HG02759 (cell line): ENCODE data around the gene PATJ.
"Not testable (repeated sequence)": the region's sequence is repeated elsewhere in the genome, so short reads cannot be mapped to it uniquely, and the experiment has no call there.

Source experiments
- ATAC-seq: cut with Tn5 transposase; IDR thresholded peaks from one replicate; pipeline ENCODE4 v1.9.1; 2021; ENCODE audit warnings: mild to moderate bottlenecking, moderate library complexity; ENCODE audit not compliant: unreplicated experiment

Gene PATJ

GRCh38 chr1:61875198-61875597 lies 132.9 kb downstream of the PATJ start:
- ATAC-seq = no peak

DNA sequence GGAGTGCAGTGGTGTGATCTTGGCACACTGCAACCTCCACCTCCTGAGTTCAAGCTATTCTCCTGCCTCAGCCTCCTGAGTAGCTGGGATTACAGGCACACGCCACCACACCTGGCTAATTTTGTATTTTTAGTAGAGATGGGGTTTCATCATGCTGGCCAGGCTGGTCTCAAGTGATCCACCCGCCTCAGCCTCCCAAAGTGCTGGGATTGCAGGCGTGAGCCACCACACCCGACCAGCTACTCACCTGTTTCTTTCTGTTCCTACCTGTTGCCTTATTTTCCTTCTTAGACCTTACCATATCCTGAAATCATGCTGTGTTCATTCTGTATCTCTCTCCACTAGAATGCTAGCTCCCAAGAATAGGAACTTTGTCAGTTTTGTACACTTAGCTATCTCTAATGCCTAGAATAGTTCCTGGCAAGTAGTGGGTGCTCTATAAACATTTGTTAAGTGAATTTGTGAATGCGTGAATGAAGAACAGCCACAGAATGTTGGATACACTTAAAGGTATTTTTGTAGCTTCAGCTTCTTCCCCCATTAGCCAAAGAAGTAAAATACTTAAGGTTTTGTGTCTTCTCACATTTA lies 137.7 kb downstream of the PATJ start:
- ATAC-seq = not testable (repeated sequence)

DNA sequence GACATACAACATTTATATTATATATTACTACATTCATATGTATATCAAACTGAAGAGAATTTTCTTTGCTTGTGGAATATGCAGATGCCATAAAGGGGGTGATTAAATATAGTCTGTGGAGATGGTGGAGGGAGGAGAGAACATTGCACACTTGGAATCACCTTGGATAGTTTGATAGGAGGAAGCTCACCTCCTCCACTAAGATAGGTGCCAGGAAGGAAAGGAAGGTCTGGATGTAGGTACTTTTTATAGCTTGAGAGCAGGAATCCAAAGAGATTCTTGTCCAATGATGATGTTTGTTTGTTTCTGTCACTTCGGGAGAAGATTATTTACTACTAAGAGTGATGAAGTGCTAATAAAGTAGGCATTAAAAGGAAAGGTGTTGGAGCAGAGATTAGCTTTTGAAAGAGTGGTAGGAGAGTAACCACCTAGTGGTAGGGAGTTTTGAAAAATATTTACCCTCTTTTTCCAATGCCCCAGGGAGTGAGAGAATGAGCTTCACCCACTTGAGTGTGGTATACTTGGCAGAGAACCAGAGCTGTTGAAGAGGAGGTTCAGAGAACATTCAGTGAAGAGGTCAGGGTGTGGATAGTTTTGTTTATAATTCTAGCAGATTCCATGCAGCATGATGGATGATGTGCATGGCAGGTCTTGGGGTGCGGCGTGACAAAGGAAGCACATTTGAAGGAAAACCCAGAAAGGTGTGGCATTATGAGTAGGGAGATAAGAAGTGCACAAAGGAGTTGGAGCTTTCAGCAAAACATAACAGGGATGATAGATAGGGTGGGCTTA lies 145.0 kb downstream of the PATJ start:
- ATAC-seq = no peak

DNA sequence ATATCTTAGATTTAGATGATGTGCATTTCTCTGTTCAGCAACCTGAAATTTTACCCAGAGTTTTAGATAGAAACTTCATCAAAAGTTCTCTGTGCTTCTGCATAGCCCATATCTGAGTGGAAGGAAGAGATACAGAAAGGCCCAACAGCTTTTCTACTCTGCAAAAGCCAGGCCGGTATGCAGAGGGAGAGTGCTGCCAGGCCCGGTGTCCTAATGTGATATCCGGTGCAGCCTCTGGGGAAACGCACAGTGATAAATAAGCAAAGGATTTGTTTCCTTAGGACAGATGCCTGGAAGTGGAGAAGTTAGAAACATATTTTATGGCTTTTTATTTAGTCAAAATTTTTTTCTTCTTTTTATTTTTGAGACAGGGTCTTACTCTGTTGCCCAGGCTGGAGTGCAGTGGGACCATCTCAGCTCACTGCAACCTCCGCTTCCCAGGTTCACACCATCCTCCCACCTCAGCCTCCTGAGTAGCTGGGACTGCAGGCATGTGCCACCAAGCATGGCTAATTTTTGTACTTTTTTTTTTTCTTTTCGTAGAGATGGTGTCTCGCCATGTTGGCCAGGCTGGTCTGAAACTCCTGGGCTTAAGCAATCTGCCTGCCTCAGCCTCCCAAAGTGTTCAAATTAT lies 145.8 kb downstream of the PATJ start:
- ATAC-seq = no peak

- no peak for ATAC-seq
Measured at GRCh38 chr1:61888808-61889207, 146.5 kb downstream of the PATJ start.

GRCh38 chr1:61890435-61890834 lies 148.2 kb downstream of the PATJ start:
- ATAC-seq = not testable (repeated sequence)

DNA sequence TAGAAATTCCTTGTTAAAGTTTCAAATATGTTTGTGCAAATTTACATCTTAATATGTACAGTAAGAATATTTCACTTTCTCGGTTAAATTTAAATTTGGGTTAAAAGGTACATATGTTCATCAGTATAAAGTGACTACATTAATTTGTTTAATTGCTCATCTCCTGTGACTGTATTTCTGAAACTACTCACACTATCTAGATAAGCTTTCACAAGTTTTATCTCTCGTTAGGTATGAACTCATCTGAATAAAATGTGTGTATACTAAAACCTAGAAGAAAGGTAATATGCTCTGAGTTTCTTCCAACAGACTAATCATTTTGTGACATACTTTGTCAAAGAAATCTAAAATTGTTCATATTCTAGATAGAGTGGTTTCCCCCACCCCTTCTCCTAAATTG lies 150.7 kb downstream of the PATJ start:
- ATAC-seq = no peak

GRCh38 chr1:61894296-61894695 lies 152.0 kb downstream of the PATJ start:
- not testable (repeated sequence) for ATAC-seq

- ATAC-seq = no peak
Measured at GRCh38 chr1:61895175-61895574, 152.9 kb downstream of the PATJ start.

DNA sequence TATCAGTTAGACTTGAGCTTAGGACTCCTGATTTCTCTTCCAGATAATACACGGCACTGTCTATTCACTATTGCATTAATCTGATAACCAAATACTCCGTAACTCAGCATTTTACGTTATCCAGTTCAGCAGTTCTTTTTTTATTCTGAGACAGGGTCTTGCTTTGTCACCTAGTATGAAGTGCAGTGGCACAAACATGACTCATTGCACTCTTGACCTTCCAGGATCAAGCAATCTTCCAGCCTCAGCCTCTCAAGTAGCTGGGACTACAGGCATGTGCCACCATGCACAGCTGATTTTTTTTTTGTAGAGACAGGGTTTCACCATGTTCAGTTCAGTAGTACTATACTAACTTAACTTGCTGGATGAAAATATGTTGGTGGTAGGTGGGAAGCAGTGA lies 156.4 kb downstream of the PATJ start:
- ATAC-seq = no peak

DNA sequence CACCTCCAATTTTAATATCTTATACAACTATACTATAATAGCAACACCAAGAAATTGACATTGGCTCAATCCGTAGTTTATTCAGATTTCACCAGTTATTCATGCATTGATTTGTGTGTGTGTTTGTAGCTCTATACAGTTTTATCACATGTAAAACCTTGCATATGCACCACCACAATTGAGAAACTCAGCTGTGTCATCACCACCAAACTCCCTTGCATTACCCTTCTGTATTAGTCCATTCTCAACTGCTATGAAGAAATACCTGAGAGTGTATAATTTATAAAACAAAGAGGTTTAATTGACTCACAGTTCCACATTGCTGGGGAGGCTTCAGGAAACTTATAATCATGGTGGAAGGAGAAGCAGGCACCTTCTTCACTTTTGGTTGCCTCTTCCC lies 162.1 kb downstream of the PATJ start:
- ATAC-seq = no peak

DNA sequence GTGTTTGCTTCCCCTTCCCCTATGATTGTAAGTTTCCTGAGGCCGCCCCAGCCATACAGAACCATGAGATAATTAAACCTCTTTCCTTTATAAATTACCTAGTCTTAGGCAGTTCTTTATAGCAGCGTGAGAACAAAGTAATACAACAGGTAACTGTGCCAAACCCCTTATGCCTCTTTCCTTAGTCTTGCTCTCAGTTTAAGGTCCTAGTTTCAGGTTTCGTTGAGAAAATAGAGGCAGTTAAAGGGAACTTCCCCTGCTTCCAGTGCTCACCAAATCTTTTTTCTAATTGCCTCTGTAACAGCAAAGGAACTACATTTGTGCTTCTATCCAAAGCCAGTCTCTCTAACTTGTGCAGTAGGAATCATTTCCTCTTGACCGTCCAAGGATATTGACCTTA lies 164.8 kb downstream of the PATJ start:
- no peak for ATAC-seq

GRCh38 chr1:61910035-61910434 lies 167.8 kb downstream of the PATJ start:
- no peak for ATAC-seq

DNA sequence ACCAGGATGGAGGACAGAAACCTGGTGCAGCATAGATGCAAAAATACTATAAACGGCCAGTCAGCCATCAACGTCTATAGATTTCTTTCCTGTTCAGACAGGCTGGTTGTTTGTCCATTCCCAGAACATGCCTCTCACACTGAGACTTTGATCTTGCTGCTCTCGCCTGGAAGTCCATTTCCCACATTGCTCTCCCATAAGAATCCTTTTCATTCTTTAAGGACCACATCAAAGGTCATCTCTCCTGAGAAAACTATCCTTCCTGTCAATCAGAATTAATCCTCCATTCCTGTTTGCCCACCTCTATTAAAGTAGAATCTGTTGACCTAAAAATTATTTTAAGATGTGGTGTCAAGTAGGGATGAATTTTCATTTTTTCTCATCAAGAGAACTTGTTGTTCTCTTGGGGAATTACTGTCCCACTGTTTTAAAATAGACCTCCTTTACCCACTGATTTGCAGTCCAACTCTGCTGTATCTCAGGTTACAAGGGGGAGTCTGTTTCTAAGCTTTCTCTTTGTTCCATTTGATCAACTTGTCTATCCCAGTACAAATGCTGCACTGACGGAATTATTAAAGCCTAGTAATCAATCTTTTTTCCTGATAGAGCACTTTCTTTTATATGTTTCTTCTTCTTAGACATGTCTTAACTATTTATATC lies 172.7 kb downstream of the PATJ start:
- ATAC-seq = no peak

GRCh38 chr1:61921435-61921834 lies 179.2 kb downstream of the PATJ start:
- ATAC-seq = no peak

GRCh38 chr1:61922950-61923480 lies 180.7 kb downstream of the PATJ start:
- ATAC-seq = no peak

DNA sequence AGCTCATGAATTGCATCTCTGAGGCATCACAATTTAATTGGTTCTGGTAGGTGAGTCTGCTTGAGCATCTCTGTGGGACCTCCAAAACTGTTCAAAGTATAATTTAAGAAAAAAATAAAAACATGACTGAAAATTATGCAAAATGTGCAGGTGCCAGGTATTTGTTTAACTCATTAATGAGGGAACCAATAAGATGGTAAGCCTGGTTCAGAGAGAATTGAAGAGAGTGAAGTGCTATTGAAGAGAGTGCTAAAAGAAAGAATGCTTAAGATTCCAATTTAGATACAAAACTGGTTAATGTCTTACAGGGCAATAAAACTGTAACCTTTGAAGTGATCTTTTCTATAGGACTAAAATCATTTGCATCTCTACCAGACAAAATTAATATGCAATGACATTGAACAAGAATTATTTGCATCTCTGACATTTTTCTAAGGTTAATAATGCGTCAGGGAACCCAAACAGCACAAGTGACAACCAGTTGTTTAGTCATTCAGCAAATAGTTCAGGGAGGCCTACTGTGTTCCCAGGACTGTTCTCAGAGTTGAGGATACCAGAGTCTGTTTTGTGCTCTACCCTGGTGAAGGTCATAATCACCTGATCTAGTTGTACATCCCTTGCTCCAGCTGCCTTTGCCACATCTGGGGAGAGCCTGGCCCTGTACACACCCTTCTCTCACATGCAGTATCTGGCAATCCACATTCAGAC lies 183.5 kb downstream of the PATJ start:
- ATAC-seq = no peak

DNA sequence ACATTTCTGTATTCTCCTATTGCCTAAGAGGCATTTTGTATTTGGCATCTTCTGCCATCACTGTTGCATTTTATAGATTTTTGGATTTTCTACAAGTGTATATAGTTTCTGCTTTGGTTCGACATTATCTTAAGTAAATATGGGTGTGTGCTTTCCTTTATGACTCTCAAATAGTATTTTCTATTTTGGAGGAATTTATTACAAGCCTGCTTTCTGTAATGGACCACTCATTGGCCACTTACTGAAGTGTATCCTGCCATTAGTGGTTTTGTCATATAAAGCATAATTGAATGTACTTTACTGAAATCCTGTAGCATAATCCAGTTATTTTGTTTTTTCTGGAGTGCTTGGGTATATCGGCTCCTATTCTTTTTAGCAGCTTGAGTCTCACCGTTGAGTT lies 184.3 kb downstream of the PATJ start:
- no peak for ATAC-seq

- no peak for ATAC-seq
Measured at GRCh38 chr1:61930116-61930645, 187.9 kb downstream of the PATJ start.

DNA sequence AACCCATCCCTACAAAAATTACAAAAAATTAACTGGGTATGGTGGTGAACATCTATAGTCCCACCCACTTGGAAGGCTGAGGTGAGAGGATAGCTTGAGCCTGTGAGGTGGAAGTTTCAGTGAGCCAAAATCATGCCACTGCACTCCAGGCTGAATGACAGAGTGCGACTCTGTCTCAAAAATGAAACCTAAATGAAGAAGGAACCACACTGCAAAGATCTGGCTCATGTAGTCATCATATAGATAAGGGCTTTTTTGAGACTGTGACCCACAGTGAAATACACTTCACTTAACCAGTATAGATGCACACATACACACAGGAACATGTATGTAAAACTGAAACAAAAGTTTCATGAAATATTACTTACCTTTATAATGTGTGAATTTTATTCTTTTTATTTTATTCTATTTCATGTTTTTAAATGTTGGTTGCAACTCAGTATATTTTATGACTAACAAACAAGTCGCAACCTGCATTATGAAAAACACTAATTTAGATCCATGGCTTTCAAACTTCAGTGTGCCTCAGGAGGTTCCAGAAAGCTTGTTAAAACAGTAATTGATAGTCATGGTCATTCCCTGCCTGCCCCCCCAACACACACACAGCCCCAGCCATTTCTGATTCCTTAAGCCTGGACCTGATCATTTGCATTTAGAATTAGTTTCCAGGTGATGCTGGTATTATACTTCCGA lies 189.5 kb downstream of the PATJ start:
- no peak for ATAC-seq
